Body of pancreas (tissue), 4 donors: ENCODE data around the gene AFF3.

ENCODE experiments used
- POLR2A ChIP-seq, 3 donors: fragments of 450-650 bp; IDR thresholded peaks; one replicate each; pipeline ENCODE4 v1.6.1; 2016; ENCODE audit warnings: antibody characterized with exemption in 3 of 3, mild to moderate bottlenecking in 2 of 3
- TF ChIP-seq, protein P1 (sequence below), 7 experiments: fragments of 450-650 bp in 4 of 7; fragments of 200-600 bp in 3 of 7; sonication (generic) in 3 of 7; IDR thresholded peaks; one replicate each; pipeline ENCODE4 v1.5.1; 2016 to 2019; ENCODE audit warnings: antibody characterized with exemption in 7 of 7

DNA sequence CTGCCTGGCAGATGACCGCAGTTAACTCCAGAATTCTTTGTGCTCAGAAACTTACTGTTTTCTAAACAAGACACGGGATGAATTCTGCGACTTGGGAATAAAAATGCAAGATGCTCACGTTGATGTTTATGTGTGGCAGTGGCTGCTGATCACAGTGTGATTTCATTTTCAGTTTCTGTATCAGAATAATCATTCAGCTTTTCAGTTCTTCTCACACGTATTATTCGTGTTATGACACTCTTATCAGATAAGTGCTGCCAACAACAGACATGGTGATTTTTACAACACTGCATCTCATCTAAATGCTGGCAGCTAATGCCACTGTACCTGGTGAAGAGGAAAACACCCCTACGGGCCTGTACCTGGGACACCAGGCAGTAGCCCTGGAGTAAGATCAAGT is 379.7 kb downstream of the AFF3 start:
- TF ChIP-seq, protein P1, sequence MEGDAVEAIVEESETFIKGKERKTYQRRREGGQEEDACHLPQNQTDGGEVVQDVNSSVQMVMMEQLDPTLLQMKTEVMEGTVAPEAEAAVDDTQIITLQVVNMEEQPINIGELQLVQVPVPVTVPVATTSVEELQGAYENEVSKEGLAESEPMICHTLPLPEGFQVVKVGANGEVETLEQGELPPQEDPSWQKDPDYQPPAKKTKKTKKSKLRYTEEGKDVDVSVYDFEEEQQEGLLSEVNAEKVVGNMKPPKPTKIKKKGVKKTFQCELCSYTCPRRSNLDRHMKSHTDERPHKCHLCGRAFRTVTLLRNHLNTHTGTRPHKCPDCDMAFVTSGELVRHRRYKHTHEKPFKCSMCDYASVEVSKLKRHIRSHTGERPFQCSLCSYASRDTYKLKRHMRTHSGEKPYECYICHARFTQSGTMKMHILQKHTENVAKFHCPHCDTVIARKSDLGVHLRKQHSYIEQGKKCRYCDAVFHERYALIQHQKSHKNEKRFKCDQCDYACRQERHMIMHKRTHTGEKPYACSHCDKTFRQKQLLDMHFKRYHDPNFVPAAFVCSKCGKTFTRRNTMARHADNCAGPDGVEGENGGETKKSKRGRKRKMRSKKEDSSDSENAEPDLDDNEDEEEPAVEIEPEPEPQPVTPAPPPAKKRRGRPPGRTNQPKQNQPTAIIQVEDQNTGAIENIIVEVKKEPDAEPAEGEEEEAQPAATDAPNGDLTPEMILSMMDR (IDR thresholded peaks at IDR 0.05) = no peak
- TF ChIP-seq POLR2A (IDR thresholded peaks at IDR 0.05) = no peak
